GM12878 (cell line): Measurements from ENCODE around the gene IGF2R. TPM values are rescaled to one million over a fixed set of nuclear protein-coding genes. Genes with fewer than 3 reads are reported as not detected.

Experiments
- ATAC-seq: fragments of 200-7000 bp; cut with Tn5 transposase; 3 replicates; pipeline ENCODE4 v1.9.1; 2020; ENCODE audit warnings: mild to moderate bottlenecking, moderate library complexity
- BruUV-seq: library from RNA; stranded (reverse); fragments of 400-500 nt; replicated peaks from 2 replicates; lab custom pipeline; 2021; lab: Mats Ljungman, UMichigan
- CTCF ChIA-PET: fragments of 300-600 bp; sonication (Branson Sonifier 250); formaldehyde crosslinking; extraction: SDS; loops from one replicate; lab custom pipeline; 2021; ENCODE audit warnings: inconsistent platforms; lab: Yijun Ruan, JAX
- POLR2A ChIA-PET: fragments of 350-600 bp; formaldehyde crosslinking; extraction: SDS; loops from one replicate; lab custom pipeline; 2021; ENCODE audit warnings: inconsistent platforms; lab: Charles Lee
- RAD21 ChIA-PET: fragments of 300-600 bp; sonication (Branson Sonifier 250); formaldehyde crosslinking; loops from one replicate; lab custom pipeline; 2023; ENCODE audit warnings: antibody characterized with exemption; ENCODE audit not compliant: unreplicated experiment; lab: Charles Lee
- SMC1A ChIA-PET: fragments of 300-600 bp; sonication (Branson Sonifier 250); formaldehyde crosslinking; loops from one replicate; lab custom pipeline; 2023; ENCODE audit not compliant: unreplicated experiment, uncharacterized antibody; lab: Charles Lee
- DNase-seq: peaks from one replicate; pipeline ENCODE4 v3.0.0-alpha.2; 2011; ENCODE audit warnings: low read depth, low spot score
- FAIRE-seq: peaks from 3 replicates; lab custom pipeline; 2011; peaks lifted over from hg19 to GRCh38; lab: Jason Lieb, UNC
- H2AFZ ChIP-seq: 2 replicates; pipeline ENCODE4 v1.6.0; 2011; ENCODE audit warnings: low read depth, low read length, control low read depth; ENCODE audit not compliant: control insufficient read depth
- H3K27ac ChIP-seq: 2 replicates; pipeline ENCODE4 v1.5.1; 2011; ENCODE audit warnings: control low read depth; ENCODE audit not compliant: control insufficient read depth, insufficient read depth
- H3K27me3 ChIP-seq, 2 experiments: replicated peaks in 1 of 2; 2 replicates each; pipeline versions ENCODE4 v1.6.0 to v1.6.1; 2011; ENCODE audit warnings: low read length in 1 of 2; ENCODE audit not compliant: control insufficient read depth in 2 of 2, insufficient read depth in 2 of 2
- H3K36me3 ChIP-seq, 2 experiments: 2 replicates each; pipeline ENCODE4 v1.5.1; 2011; ENCODE audit warnings: low read length in 1 of 2; ENCODE audit not compliant: control insufficient read depth in 2 of 2, insufficient read depth in 2 of 2
- H3K4me1 ChIP-seq: 2 replicates; pipeline ENCODE4 v1.6.1; 2011; ENCODE audit warnings: mild to moderate bottlenecking, low read length, moderate library complexity, mixed read lengths; ENCODE audit not compliant: control insufficient read depth, insufficient read depth
- H3K4me2 ChIP-seq: 2 replicates; pipeline ENCODE4 v1.6.0; 2011; ENCODE audit warnings: control low read depth; ENCODE audit not compliant: control insufficient read depth, insufficient read depth
- H3K4me3 ChIP-seq: fragments of 200-600 bp; sonication (generic); 2 replicates; pipeline ENCODE4 v1.5.1; 2016
- H3K79me2 ChIP-seq: 2 replicates; pipeline ENCODE4 v1.6.0; 2011; ENCODE audit warnings: low read length; ENCODE audit not compliant: control insufficient read depth, insufficient read depth
- H3K9ac ChIP-seq: 2 replicates; pipeline ENCODE4 v1.8.0; 2011; ENCODE audit warnings: low read length, control low read depth, mixed read lengths; ENCODE audit not compliant: control insufficient read depth, insufficient read depth
- H3K9me3 ChIP-seq: replicated peaks from 3 replicates; pipeline ENCODE4 v1.5.1; 2011; ENCODE audit warnings: mild to moderate bottlenecking, low read length; ENCODE audit not compliant: control insufficient read depth, insufficient read depth
- H4K20me1 ChIP-seq: 2 replicates; pipeline ENCODE4 v1.6.0; 2011; ENCODE audit not compliant: control insufficient read depth, insufficient read depth
- CREB1 ChIP-seq: IDR thresholded peaks from 2 replicates; pipeline ENCODE4 v1.6.1; 2012; ENCODE audit warnings: low read depth, mild to moderate bottlenecking, inconsistent platforms
- EGR1 ChIP-seq, 2 experiments: IDR thresholded peaks; 1 replicate in 1 of 2; 2 replicates in 1 of 2; pipeline ENCODE4 v1.6.1; 2011 to 2012; ENCODE audit warnings: low read depth in 2 of 2, low read length in 2 of 2, borderline replicate concordance in 1 of 2, mild to moderate bottlenecking in 1 of 2, moderate library complexity in 1 of 2
- EZH2 ChIP-seq: IDR thresholded peaks from 2 replicates; pipeline ENCODE4 v1.6.1; 2012; ENCODE audit warnings: low read depth, mild to moderate bottlenecking, control low read depth, inconsistent platforms, low read length, borderline replicate concordance; ENCODE audit not compliant: control insufficient read depth
- GABPA ChIP-seq: IDR thresholded peaks from 2 replicates; pipeline ENCODE4 v1.6.1; 2014; ENCODE audit warnings: antibody characterized with exemption, low read depth, mild to moderate bottlenecking, inconsistent platforms
- NFYA ChIP-seq: IDR thresholded peaks from 2 replicates; pipeline ENCODE4 v1.6.1; 2011; ENCODE audit warnings: low read depth, mild to moderate bottlenecking, low read length, improper control_type of control experiment, borderline replicate concordance
- SIX5 ChIP-seq: IDR thresholded peaks from 2 replicates; pipeline ENCODE4 v1.6.1; 2011; ENCODE audit warnings: mild to moderate bottlenecking, low read depth, low read length, moderate library complexity; ENCODE audit not compliant: severe bottlenecking
- SMAD5 ChIP-seq: IDR thresholded peaks from 2 replicates; pipeline ENCODE4 v1.6.1; 2016; ENCODE audit warnings: antibody characterized with exemption, low read depth
- SREBF1 ChIP-seq: IDR thresholded peaks from 2 replicates; pipeline ENCODE4 v1.6.1; 2012; ENCODE audit warnings: mild to moderate bottlenecking, low read length
- WGBS: methylation state at CpG from one replicate; pipeline ENCODE4 v1.1.6; 2016; ENCODE audit warnings: low lambda C conversion rate; ENCODE audit not compliant: insufficient replicate concordance, insufficient coverage; ENCODE audit errors: missing lambda C conversion rate; 5-methylcytosine and 5-hydroxymethylcytosine counted together
- in situ Hi-C: fragments of 300-500 bp; cut with MboI; formaldehyde crosslinking; loops from 9 replicates; pipeline ENCODE4 v1.14.3; 2018; ENCODE audit warnings: mixed read lengths
- intact Hi-C: fragments of 100-400 bp; cut with micrococcal nuclease; formaldehyde crosslinking; loops from one replicate; pipeline ENCODE4 v1.14.2; 2022; ENCODE audit not compliant: unreplicated experiment
- polyA plus RNA-seq, 11 experiments: library from polyadenylated mRNA; depleted of rRNA in 4 of 11; unstranded in 6 of 11; stranded (reverse) in 5 of 11; fragments of >200 nt; fragmentation: Nextera tagmentation in 4 of 11; fragmentation: Illumina TruSeq in 1 of 11; extraction: Ambion mirVana in 4 of 11; extraction: Trizol in 1 of 11; gene quantifications; 1 replicate in 1 of 11; 2 replicates in 10 of 11; pipeline versions ENCODE4 v1.2.1 to v1.2.3, GENCODE V29; 2011 to 2016; ENCODE audit warnings: inconsistent platforms in 2 of 11, missing spikeins in 2 of 11, low read depth in 1 of 11
- total RNA-seq, 4 experiments: library from RNA; depleted of rRNA in 3 of 4; stranded (reverse); fragments of >200 nt in 3 of 4; fragmentation: Illumina TruSeq in 1 of 4; extraction: Trizol in 1 of 4; gene quantifications; 2 replicates each; pipeline versions ENCODE4 v1.2.1 to v1.2.3, GENCODE V29; 2013 to 2021
- TF ChIP-seq, protein P1 (sequence below): fragments of 450-650 bp; conservative IDR thresholded peaks from 2 replicates; pipeline ENCODE4 v1.6.1; 2017; ENCODE audit warnings: mild to moderate bottlenecking, moderate library complexity
- TF ChIP-seq, protein P2 (sequence below): fragments of 450-650 bp; IDR thresholded peaks from 2 replicates; pipeline ENCODE4 v1.6.1; 2017; ENCODE audit warnings: borderline replicate concordance
- TF ChIP-seq, protein P3 (sequence below): fragments of 150-350 bp; IDR thresholded peaks from 2 replicates; pipeline ENCODE4 v1.6.1; 2016; ENCODE audit warnings: low read depth, low read length

Gene IGF2R
- total and polyA plus RNA-seq, 10 of the 15 experiments (the other 5 are each of a cell fraction or from before 2014, with no cell fraction given): 1.00 to 40.1 (median 16.8) TPM

DNA sequence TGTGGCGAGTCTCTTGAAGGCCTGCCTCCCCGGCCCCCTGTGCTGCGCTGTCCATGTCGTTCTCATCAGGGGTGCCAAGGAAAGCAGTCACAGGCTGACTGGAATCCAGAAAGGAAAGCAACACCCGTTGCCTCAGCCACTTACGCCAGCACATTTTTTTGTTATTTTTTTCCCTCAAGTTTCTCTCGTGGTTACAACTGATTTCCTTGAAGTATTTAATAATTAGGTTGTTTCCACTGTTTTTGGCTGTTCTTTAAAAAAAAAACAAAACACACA lies 134.9 kb downstream of the IGF2R start (continued):
- no peak for TF ChIP-seq NFYA
- no peak for TF ChIP-seq SMAD5
- TF ChIP-seq CREB1: no peak
- TF ChIP-seq, protein P1, sequence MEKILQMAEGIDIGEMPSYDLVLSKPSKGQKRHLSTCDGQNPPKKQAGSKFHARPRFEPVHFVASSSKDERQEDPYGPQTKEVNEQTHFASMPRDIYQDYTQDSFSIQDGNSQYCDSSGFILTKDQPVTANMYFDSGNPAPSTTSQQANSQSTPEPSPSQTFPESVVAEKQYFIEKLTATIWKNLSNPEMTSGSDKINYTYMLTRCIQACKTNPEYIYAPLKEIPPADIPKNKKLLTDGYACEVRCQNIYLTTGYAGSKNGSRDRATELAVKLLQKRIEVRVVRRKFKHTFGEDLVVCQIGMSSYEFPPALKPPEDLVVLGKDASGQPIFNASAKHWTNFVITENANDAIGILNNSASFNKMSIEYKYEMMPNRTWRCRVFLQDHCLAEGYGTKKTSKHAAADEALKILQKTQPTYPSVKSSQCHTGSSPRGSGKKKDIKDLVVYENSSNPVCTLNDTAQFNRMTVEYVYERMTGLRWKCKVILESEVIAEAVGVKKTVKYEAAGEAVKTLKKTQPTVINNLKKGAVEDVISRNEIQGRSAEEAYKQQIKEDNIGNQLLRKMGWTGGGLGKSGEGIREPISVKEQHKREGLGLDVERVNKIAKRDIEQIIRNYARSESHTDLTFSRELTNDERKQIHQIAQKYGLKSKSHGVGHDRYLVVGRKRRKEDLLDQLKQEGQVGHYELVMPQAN: no peak
- no peak for TF ChIP-seq EZH2
- TF ChIP-seq SIX5: no peak
- TF ChIP-seq SREBF1: no peak
- TF ChIP-seq EGR1 (IDR thresholded peaks at IDR 0.05; ENCODE audit: borderline replicate concordance in 1 of 2, low read depth in 2 of 2, low read length in 2 of 2): no peak
- TF ChIP-seq, protein P2, sequence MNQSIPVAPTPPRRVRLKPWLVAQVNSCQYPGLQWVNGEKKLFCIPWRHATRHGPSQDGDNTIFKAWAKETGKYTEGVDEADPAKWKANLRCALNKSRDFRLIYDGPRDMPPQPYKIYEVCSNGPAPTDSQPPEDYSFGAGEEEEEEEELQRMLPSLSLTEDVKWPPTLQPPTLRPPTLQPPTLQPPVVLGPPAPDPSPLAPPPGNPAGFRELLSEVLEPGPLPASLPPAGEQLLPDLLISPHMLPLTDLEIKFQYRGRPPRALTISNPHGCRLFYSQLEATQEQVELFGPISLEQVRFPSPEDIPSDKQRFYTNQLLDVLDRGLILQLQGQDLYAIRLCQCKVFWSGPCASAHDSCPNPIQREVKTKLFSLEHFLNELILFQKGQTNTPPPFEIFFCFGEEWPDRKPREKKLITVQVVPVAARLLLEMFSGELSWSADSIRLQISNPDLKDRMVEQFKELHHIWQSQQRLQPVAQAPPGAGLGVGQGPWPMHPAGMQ: no peak

DNA sequence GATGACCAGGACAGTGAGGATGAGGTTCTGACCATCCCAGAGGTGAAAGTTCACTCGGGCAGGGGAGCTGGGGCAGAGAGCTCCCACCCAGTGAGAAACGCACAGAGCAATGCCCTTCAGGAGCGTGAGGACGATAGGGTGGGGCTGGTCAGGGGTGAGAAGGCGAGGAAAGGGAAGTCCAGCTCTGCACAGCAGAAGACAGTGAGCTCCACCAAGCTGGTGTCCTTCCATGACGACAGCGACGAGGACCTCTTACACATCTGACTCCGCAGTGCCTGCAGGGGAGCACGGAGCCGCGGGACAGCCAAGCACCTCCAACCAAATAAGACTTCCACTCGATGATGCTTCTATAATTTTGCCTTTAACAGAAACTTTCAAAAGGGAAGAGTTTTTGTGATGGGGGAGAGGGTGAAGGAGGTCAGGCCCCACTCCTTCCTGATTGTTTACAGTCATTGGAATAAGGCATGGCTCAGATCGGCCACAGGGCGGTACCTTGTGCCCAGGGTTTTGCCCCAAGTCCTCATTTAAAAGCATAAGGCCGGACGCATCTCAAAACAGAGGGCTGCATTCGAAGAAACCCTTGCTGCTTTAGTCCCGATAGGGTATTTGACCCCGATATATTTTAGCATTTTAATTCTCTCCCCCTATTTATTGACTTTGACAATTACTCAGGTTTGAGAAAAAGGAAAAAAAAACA lies 136.1 kb downstream of the IGF2R start:
- ChIA-PET RAD21 (no interaction called here), POLR2A (no interaction called here), CTCF (interaction anchor here (2.5 kb wide), 1 partner anchor 241 kb away, joined by 13 read pairs; no protein-coding TSS in a partner anchor), SMC1A (interaction anchor here (0.7 to 1.0 kb wide), 2 partner anchors 137 to 240 kb away, joined by 3 read pairs; no protein-coding TSS in a partner anchor)
- TF ChIP-seq, protein P3, sequence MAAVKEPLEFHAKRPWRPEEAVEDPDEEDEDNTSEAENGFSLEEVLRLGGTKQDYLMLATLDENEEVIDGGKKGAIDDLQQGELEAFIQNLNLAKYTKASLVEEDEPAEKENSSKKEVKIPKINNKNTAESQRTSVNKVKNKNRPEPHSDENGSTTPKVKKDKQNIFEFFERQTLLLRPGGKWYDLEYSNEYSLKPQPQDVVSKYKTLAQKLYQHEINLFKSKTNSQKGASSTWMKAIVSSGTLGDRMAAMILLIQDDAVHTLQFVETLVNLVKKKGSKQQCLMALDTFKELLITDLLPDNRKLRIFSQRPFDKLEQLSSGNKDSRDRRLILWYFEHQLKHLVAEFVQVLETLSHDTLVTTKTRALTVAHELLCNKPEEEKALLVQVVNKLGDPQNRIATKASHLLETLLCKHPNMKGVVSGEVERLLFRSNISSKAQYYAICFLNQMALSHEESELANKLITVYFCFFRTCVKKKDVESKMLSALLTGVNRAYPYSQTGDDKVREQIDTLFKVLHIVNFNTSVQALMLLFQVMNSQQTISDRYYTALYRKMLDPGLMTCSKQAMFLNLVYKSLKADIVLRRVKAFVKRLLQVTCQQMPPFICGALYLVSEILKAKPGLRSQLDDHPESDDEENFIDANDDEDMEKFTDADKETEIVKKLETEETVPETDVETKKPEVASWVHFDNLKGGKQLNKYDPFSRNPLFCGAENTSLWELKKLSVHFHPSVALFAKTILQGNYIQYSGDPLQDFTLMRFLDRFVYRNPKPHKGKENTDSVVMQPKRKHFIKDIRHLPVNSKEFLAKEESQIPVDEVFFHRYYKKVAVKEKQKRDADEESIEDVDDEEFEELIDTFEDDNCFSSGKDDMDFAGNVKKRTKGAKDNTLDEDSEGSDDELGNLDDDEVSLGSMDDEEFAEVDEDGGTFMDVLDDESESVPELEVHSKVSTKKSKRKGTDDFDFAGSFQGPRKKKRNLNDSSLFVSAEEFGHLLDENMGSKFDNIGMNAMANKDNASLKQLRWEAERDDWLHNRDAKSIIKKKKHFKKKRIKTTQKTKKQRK: no peak
- TF ChIP-seq GABPA: no peak
- ATAC-seq (no peak), FAIRE-seq (no peak), DNase-seq (no peak)
- WGBS: 94% methylated on average over 20 of the region's 20 CpGs
- TSS peak; percentile 54 for BruUV-seq
- no peaks in the 10 kb centered on the region for H3K79me2 ChIP-seq
- no peak overlapping the region for H3K4me2 ChIP-seq
- H2AFZ ChIP-seq: no peak overlapping the region
- in situ Hi-C loops: no loop called here
- H3K4me3 ChIP-seq: no peak overlapping the region
- no peaks in the 10 kb centered on the region for H3K9me3 ChIP-seq
- no peaks in the 10 kb centered on the region for H3K27me3 ChIP-seq
- no peak overlapping the region for H3K9ac ChIP-seq
- H3K27ac ChIP-seq: no peak overlapping the region
- no peaks in the 10 kb centered on the region for H3K4me1 ChIP-seq
- H4K20me1 ChIP-seq: no peaks in the 10 kb centered on the region
- intact Hi-C loops: loop anchor here (10.0 kb wide), 1 partner anchor 410 kb away; the partner anchor contains the start of gene SOD2
- peaks cover 14 to 24% of the 10 kb centered on the region in 2 experiments for H3K36me3 ChIP-seq
